Measurements from ENCODE around the gene GDNF. TPM values are rescaled to one million over a fixed set of nuclear protein-coding genes. Genes with fewer than 3 reads are reported as not detected.

GDNF gene
- total and polyA plus RNA-seq, 2 donors (not counting 1 experiment from before 2014, with no cell fraction given), result not detected

DNA sequence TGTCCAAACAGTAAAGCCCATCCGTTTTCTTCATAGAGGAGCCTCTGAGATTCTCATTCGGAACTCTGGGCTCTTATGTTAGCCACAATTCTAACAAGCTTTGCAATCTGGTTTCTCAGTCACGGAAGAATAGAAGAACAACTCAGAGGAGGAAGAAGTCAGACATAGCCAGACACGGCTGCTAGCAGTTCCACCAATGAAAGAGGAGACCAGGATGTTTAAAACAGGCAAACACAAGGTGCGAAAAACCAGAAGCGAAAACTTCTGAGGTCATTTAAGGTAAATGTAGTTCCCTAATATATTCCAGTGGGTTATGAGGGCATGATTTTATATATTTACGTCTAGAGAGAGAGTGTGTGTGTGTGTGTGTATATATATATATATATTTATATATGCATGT is 34.1 kb upstream of the GDNF start:
- peaks cover 13% of the 10 kb centered on the region for H3K27me3 Mint-ChIP-seq
- Histone ChIP-seq H2AFZ (ENCODE audit: insufficient read depth, low read depth, low read length, poor library complexity, severe bottlenecking) (no peak overlapping the region), H3K27me3 (replicated peaks in 1 of 4; ENCODE audit: control extremely low read depth in 1 of 4, control insufficient read depth in 3 of 4, insufficient read depth in 4 of 4, low read length in 3 of 4) (no peaks in the 10 kb centered on the region), H3K4me3 (ENCODE audit: control extremely low read depth in 1 of 5, extremely low read depth in 1 of 5, insufficient read depth in 1 of 5, low read depth in 2 of 5, low read length in 4 of 5) (no peak overlapping the region), H3K9ac (ENCODE audit: low read length) (no peak overlapping the region), H3K4me1 (ENCODE audit: control insufficient read depth in 2 of 2, insufficient read depth in 2 of 2, low read length in 2 of 2) (no peaks in the 10 kb centered on the region), H3K27ac (ENCODE audit: low read length in 2 of 2) (no peak overlapping the region), H4K20me1 (ENCODE audit: control insufficient read depth, insufficient read depth, low read length, poor library complexity, severe bottlenecking) (no peaks in the 10 kb centered on the region), H3K4me2 (replicated peaks; ENCODE audit: low read depth, low read length, poor library complexity, severe bottlenecking) (no peak overlapping the region), H3K36me3 (replicated peaks in 1 of 2; ENCODE audit: control extremely low read depth in 1 of 2, control insufficient read depth in 1 of 2, extremely low read depth in 1 of 2, insufficient read depth in 2 of 2, low read length in 1 of 2) (no peaks in the 10 kb centered on the region), H3K79me2 (ENCODE audit: control insufficient read depth, insufficient read depth, low read length) (no peaks in the 10 kb centered on the region), H3K9me3 (ENCODE audit: control extremely low read depth in 1 of 3, control insufficient read depth in 2 of 3, insufficient read depth in 1 of 3, low read length in 2 of 3) (peaks cover 0 to 9% (median 0%) of the 10 kb centered on the region in 3 donors)
- intact Hi-C loops (cut with micrococcal nuclease), result no loop called here
- H3K4me3 Mint-ChIP-seq, result no peak overlapping the region
- no peak for DNase-seq
- peaks cover 3% of the 10 kb centered on the region for H3K9me3 Mint-ChIP-seq (ENCODE audit: insufficient read depth)
- no peaks in the 10 kb centered on the region for H3K4me1 Mint-ChIP-seq
- 77% methylated on average over 4 of the region's 7 CpGs for WGBS (ENCODE audit: insufficient coverage)
- TF ChIP-seq CTCF (IDR thresholded peaks at IDR 0.05) (no peak), EZH2 (IDR thresholded peaks at IDR 0.05; ENCODE audit: borderline replicate concordance, insufficient read depth, low read depth, low read length, poor library complexity, severe bottlenecking) (no peak)
- POLR2A ChIA-PET, result no interaction called here
- CTCF ChIA-PET, result no interaction called here
- no peak for ATAC-seq (ENCODE audit: low read depth)
- H3K27ac Mint-ChIP-seq, result no peak overlapping the region

DNA sequence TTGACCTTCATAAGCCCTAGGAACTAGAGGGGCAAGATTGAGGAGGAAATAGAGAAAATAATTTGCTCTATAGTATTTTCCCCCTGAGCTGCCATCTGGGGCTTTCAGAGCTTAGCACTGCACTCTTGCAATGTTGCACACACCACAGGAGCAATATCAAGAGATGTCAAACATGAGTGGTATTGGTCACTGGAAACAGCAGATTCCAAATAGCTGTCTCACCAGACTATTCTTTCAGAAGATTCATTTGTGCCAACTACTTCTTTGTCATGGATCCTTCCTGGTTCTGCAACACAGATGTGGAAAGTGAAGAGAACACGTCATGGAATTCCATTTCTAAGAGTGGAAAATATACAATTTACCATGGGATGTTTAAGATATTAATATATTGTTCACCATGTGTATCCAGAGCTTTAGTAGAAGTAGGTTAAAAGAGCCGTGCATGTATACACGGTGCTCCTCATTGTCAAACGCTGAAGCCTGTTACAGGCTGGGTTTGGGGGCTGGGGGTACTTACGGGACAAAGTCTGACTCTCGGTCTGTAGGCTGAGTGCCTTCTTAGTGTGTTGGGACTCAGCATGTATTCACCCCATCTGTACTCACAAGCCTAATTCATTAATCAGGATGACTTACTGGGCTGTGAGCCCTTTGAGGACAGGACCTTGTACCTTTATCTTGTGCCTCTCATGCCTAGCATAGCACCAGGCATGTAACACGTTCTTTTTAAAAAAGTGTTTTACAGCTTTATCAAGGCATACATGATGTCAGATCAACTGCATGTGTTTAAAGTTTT is 31.4 kb upstream of the GDNF start:
- H3K27ac Mint-ChIP-seq, result no peak overlapping the region
- no peak overlapping the region for H3K4me3 Mint-ChIP-seq
- H3K9me3 Mint-ChIP-seq (ENCODE audit: insufficient read depth), result peaks cover 3% of the 10 kb centered on the region
- DNase-seq (no peak), ATAC-seq (ENCODE audit: low read depth) (no peak)
- Histone ChIP-seq H3K36me3 (replicated peaks in 1 of 2; ENCODE audit: control extremely low read depth in 1 of 2, control insufficient read depth in 1 of 2, extremely low read depth in 1 of 2, insufficient read depth in 2 of 2, low read length in 1 of 2) (no peaks in the 10 kb centered on the region), H3K4me1 (ENCODE audit: control insufficient read depth in 2 of 2, insufficient read depth in 2 of 2, low read length in 2 of 2) (no peaks in the 10 kb centered on the region), H3K9me3 (ENCODE audit: control extremely low read depth in 1 of 3, control insufficient read depth in 2 of 3, insufficient read depth in 1 of 3, low read length in 2 of 3) (peaks cover 0 to 9% (median 0%) of the 10 kb centered on the region in 3 donors), H3K4me2 (replicated peaks; ENCODE audit: low read depth, low read length, poor library complexity, severe bottlenecking) (no peak overlapping the region), H3K27ac (ENCODE audit: low read length in 2 of 2) (no peak overlapping the region), H3K79me2 (ENCODE audit: control insufficient read depth, insufficient read depth, low read length) (no peaks in the 10 kb centered on the region), H3K4me3 (ENCODE audit: control extremely low read depth in 1 of 5, extremely low read depth in 1 of 5, insufficient read depth in 1 of 5, low read depth in 2 of 5, low read length in 4 of 5) (no peak overlapping the region), H2AFZ (ENCODE audit: insufficient read depth, low read depth, low read length, poor library complexity, severe bottlenecking) (no peak overlapping the region), H3K9ac (ENCODE audit: low read length) (no peak overlapping the region), H4K20me1 (ENCODE audit: control insufficient read depth, insufficient read depth, low read length, poor library complexity, severe bottlenecking) (no peaks in the 10 kb centered on the region), H3K27me3 (replicated peaks in 1 of 4; ENCODE audit: control extremely low read depth in 1 of 4, control insufficient read depth in 3 of 4, insufficient read depth in 4 of 4, low read length in 3 of 4) (no peaks in the 10 kb centered on the region)
- H3K4me1 Mint-ChIP-seq, result no peaks in the 10 kb centered on the region
- peaks cover 9% of the 10 kb centered on the region for H3K27me3 Mint-ChIP-seq
- intact Hi-C loops (cut with micrococcal nuclease), result no loop called here
- CTCF ChIA-PET, result no interaction called here
- 100% methylated on average over 2 of the region's 7 CpGs for WGBS (ENCODE audit: insufficient coverage)
- TF ChIP-seq EZH2 (IDR thresholded peaks at IDR 0.05; ENCODE audit: borderline replicate concordance, insufficient read depth, low read depth, low read length, poor library complexity, severe bottlenecking) (no peak), CTCF (IDR thresholded peaks at IDR 0.05) (no peak)
- POLR2A ChIA-PET, result no interaction called here
